ENCODE results near the gene HRH3.

HRH3 gene

DNA sequence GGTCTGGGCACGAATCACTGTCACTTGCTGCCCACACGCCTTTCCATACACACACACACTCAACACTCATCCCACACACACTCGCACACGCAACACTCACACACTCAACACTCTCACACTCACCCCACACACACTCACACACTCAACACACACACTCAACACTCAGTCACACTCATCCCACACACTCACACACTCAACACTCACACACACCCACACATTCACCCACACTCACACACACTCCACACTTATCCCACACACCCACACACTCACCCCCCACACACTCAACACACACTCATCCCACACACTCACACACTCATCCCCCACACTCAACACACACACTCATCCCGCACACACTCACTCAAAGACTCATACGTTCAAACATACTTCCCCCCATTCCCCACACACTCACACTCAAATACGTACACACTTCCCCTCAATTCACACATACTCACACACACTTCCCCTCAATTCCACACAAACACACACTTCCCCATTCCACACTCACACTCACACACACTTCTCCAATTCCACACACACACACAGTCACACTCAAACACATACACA, 9.0 kb upstream of the HRH3 start:
- FAIRE-seq (no peak), DNase-seq (ENCODE audit: insufficient read length) (no peak)
- TF ChIP-seq POLR2AphosphoS5 (IDR thresholded peaks at IDR 0.05; ENCODE audit: low read depth, low read length) (no peak), TAF1 (IDR thresholded peaks at IDR 0.05; ENCODE audit: borderline replicate concordance, low read depth, low read length) (no peak), POLR2A (IDR thresholded peaks at IDR 0.05; ENCODE audit: low read depth, low read length) (no peak)

DNA sequence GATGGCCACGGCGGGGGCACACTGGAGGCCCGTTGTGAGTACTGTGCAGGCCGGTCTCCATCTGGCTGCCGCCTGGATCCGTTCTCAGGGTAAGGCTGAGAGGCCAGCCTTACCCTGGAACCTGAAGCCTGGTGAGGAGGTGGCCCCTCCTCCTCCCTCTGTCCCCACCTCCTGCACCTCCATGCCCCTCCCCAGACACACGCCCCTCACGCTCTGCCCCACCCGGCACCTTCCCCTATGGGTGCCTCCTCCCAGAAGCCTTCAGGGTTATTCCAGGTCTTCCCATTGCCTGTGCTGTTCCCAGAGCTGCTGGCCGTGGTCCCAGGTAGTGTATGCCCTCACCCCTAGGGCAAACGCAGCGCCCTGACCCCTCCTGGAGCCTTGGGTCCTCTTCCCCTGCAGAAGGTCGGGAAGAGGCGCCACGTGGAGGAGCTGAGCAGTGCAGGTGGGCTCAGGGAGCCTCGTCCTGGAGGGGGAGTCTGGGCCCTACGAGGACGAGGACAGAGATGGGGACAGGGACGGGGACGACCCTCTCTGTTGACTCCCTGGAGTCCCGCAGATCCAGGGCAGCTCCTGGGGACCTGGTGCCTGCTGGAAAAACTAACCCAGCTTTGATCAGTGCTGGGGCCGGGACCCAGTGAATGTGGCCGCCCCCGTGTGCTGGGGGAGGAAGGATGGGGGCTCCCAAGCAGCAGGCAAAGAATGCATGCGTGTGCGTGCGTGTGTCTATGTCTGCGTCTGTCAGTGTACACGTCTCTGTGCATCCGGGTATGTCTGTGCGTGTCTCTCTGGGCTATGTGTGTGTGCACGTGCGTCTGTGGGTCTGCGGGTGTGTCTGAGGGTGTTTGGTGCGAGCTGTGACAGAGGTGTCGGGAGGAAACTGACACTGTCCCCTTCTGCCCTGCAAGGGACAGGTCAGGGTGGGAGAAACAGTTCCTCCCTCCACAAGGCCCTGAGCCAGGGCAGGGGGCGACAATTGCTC, 8.2 kb upstream of the HRH3 start:
- no peak for FAIRE-seq

DNA sequence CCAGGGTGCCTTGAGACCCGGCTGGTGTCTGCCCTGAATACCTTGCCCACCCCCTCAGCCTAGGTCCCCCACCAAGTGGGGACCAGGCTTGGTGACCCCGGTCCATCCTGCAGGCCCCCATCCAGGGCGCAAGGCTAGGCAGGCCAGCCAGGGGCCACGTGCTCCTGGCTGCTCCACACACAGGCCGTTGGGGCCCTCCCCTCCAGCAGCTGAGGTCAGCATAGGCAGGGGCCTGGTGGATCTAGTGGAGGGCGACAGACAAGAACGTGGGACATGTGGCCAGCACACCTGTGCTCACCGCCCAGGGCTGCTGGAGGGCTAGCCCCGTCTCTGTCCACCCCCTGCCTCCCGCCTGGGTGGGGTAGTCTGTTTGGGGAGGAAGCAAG, 7.5 kb upstream of the HRH3 start:
- FAIRE-seq = no peak

More for the DNA sequence above, 8.2 kb upstream of the HRH3 start:
- TF ChIP-seq POLR2AphosphoS5 (IDR thresholded peaks at IDR 0.05; ENCODE audit: low read depth, low read length) (no peak), POLR2A (IDR thresholded peaks at IDR 0.05; ENCODE audit: low read depth, low read length) (no peak), TAF1 (IDR thresholded peaks at IDR 0.05; ENCODE audit: borderline replicate concordance, low read depth, low read length) (no peak)
- DNase-seq (ENCODE audit: insufficient read length) = no peak

DNA sequence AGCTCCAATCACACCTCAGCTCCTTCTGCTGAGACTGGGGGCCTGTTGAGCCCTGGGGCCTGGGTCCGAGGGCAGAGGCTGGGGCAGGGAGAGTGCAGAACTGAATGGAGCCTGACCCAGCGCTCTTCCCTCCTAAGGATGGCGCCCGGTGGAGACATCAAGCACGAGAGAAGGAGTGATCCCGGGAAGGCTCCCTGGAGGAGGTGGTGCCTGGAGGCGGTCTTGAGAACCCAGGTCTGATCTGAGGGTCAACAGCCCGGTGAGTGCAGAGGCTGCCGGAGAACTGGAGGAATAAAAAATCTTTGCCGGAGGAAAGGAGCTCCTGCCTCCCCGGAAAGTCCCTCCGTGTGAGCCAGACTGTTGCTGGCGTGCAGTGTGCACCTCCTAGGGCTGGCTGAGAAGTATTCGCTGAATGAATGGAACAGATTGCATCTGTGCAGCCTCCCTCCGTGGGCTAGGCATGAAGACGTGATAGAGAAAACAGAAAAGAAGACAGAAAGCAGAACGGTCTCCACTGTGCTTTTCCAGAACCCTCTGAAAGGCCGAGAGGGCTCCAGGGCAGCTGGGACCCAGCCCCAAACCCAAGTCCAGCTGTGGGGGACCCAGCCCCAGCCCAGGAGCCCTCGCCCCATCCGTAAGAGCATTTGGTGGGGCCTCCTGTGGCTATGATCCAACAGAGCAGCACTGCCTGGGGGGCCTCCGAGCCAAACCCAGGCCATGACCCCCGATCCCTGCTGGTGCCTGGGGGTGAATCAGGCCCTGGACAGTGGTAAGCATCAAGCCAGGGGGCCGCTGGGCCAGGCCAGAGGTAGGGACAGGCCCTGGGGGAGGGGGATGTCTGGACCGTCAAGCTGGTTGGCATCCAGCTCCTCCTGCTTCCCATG, 6.9 kb upstream of the HRH3 start:
- no peak for TF ChIP-seq POLR2A (IDR thresholded peaks at IDR 0.05; ENCODE audit: low read depth, low read length)
- no peak for FAIRE-seq
- no peak for DNase-seq (ENCODE audit: insufficient read length)

More for the DNA sequence above, 7.5 kb upstream of the HRH3 start:
- no peak for TF ChIP-seq TAF1 (IDR thresholded peaks at IDR 0.05; ENCODE audit: borderline replicate concordance, low read depth, low read length)
- TF ChIP-seq POLR2AphosphoS5 (IDR thresholded peaks at IDR 0.05; ENCODE audit: low read depth, low read length) = no peak
- no peak for TF ChIP-seq POLR2A (IDR thresholded peaks at IDR 0.05; ENCODE audit: low read depth, low read length)
- no peak for DNase-seq (ENCODE audit: insufficient read length)

DNA sequence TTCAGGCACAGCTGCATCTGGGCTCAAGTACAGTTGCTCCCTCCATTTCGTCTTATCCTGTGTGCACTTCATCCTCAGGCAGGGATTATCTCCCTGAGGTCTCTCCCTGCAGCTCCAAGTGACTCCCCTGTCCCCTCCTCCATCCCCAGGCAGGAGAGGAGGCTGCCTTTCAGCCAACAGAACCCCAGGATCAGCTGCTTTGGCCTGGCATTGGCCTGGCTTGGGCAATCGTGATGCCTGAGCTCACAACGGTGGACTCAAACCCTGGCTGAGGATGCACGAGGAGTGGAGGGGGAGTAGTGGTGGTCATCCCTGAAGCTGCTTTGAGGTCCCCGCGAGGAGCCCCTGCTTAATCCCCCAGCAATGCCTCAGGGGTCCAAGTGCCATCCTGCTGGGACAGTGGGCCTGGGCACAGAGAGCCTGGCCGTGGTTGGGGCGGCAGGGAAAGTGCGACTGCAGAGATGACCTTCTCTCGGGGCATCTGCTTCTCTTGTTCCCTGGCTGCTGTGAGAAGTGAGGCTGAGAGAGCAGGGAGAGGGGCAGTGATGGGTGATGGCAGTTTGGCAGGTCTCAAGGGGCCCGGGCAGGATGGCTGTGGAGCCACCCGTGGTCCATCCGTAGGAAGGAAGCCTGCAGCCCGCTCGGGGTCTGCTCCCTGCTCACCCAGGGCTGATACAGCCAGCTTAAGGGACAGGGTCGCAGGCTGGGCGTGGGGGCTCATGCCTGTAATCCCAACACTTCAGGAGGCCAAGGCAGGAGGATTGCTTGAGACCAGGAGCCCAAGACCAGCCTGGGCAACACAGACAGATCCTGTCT, 6.0 kb upstream of the HRH3 start:
- no peak for FAIRE-seq
- DNase-seq (ENCODE audit: insufficient read length) = no peak
- TF ChIP-seq POLR2AphosphoS5 (IDR thresholded peaks at IDR 0.05; ENCODE audit: low read depth, low read length) = no peak
- TF ChIP-seq TAF1 (IDR thresholded peaks at IDR 0.05; ENCODE audit: borderline replicate concordance, low read depth, low read length) = no peak
- TF ChIP-seq POLR2A (IDR thresholded peaks at IDR 0.05; ENCODE audit: low read depth, low read length) = no peak

DNA sequence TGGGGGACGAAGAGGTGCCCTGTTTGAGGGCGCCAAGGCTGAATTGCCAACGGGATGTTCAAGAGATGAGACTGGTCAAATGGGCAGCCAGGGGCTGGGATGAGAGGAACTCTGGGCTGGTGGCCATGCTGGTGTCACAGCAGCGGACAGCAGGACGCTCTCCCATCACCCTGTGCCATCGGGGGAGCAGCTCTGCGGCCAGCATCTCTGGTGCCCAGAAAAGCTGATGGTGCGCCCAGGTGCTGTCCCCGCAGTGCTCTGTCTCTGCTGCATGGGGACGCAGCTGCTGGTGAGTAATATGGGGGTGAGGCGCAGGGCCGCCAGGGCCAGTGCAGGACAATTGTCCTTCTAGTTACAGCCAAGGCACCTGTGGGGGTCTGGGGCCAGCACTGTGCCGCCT, 4.9 kb upstream of the HRH3 start:
- FAIRE-seq = no peak
- TF ChIP-seq TAF1 (IDR thresholded peaks at IDR 0.05; ENCODE audit: borderline replicate concordance, low read depth, low read length) (no peak), POLR2AphosphoS5 (IDR thresholded peaks at IDR 0.05; ENCODE audit: low read depth, low read length) (no peak), POLR2A (IDR thresholded peaks at IDR 0.05; ENCODE audit: low read depth, low read length) (no peak)
- DNase-seq (ENCODE audit: insufficient read length) = no peak

DNA sequence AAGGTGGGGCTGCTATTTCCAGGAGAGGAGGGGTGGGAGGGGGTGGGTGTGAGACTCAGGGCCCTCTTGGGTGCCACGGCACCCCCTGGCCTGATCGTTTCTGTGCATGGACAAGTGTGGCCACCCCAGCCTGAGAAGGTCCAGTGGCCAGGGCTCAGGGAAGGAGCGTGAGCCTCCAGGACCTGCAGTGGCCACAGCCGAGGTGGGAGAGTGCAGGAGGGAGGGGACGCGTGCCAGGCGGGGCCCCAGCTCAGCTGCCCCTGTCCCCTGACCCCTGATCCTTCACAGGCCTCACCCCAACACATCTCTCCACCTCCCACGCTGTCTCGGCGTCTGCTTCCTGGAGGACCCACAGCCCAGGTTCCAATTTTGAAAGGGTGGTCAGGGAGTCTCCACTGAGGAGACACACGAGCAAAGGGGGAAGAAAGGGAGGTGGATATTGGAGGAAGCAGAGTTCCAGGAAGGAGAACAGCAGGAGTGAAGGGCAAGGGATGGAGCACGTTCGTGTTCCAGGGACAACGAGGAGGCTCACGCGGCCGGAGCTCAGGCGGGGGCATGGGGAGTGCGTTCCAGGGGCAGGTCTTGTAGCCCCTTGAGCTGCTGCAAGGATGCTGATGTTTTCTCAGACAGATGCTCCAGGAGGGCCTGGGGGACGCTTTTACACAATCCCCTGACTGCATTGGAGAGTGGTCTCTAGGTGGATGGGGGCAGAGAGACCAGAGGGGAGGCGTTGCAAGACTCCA, 4.2 kb upstream of the HRH3 start:
- FAIRE-seq (no peak), DNase-seq (ENCODE audit: insufficient read length) (no peak)
- TF ChIP-seq POLR2AphosphoS5 (IDR thresholded peaks at IDR 0.05; ENCODE audit: low read depth, low read length) (no peak), POLR2A (IDR thresholded peaks at IDR 0.05; ENCODE audit: low read depth, low read length) (no peak), TAF1 (IDR thresholded peaks at IDR 0.05; ENCODE audit: borderline replicate concordance, low read depth, low read length) (no peak)

DNA sequence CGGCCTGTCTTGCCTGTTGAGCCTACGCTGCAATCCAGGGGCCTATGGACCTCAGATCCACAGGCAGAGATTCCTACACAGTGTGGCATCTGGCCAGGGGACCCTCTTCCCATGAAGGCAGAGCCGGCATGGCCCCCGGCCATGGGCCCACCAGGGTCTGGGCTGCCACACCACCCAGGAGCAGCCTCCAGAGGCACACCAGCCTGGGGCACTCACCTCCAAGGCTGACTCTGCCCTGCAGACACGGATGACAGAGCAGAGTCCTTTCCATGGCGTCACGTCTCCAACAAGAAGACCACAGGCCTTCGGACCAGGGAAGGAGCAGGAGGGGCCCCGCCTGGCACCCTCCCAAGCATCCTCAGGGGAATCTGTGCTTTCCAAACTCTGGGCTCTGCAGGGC, 3.5 kb upstream of the HRH3 start:
- FAIRE-seq (no peak), DNase-seq (ENCODE audit: insufficient read length) (no peak)
- TF ChIP-seq TAF1 (IDR thresholded peaks at IDR 0.05; ENCODE audit: borderline replicate concordance, low read depth, low read length) (no peak), POLR2A (IDR thresholded peaks at IDR 0.05; ENCODE audit: low read depth, low read length) (no peak), POLR2AphosphoS5 (IDR thresholded peaks at IDR 0.05; ENCODE audit: low read depth, low read length) (no peak)

DNA sequence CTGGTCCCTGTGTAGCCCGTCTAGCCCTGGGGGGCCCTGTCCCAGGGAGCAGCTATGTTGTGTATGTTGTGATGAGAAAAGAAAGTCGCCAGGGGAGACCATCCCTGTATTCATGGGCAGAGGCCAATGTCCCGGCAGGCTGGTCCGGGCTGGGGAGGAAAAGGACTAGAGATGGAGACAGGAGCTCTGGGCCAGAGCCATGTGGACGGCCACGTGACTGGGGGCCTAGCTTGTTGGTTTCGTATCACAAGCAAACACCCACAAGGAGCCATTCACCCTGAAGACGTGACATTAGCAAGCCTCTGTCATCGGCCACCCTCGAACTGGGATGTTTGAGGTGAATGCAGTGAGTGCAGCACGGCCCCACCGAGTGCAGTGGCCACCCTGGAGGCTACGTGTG, 2.9 kb upstream of the HRH3 start:
- FAIRE-seq (no peak), DNase-seq (ENCODE audit: insufficient read length) (no peak)
- no peak for TF ChIP-seq POLR2A (IDR thresholded peaks at IDR 0.05; ENCODE audit: low read depth, low read length)
- no peak for TF ChIP-seq POLR2AphosphoS5 (IDR thresholded peaks at IDR 0.05; ENCODE audit: low read depth, low read length)
- no peak for TF ChIP-seq TAF1 (IDR thresholded peaks at IDR 0.05; ENCODE audit: borderline replicate concordance, low read depth, low read length)

DNA sequence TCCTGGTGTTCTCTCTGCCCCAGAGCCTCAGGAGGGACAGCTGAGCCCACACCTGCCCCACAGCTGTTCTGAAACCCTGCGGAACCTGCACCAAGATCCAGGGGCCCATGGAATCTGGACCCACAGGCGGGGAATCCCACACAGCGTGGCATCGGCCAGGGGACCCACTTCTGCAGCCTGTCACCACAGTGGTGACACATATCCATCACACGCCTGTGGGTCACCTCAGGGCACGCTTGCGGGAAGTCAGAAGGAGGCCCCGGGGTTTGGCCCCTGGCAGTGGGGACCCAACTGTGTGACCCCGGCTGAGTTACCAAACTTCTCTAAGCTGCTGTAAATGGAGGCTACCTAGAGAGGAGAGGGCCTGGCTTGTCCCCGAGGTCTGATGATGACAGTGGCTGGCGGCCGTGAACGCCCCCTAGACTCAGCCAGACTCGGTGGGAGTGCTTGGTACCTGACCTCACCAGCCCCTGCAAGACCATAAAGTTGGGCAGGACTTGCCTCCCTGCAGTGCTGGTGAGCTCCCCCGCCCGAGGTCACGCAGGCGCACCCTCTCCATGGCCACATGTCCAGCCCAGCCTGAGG, 2.3 kb upstream of the HRH3 start:
- no peak for TF ChIP-seq POLR2A (IDR thresholded peaks at IDR 0.05; ENCODE audit: low read depth, low read length)
- TF ChIP-seq POLR2AphosphoS5 (IDR thresholded peaks at IDR 0.05; ENCODE audit: low read depth, low read length) = no peak
- TF ChIP-seq TAF1 (IDR thresholded peaks at IDR 0.05; ENCODE audit: borderline replicate concordance, low read depth, low read length) = no peak
- DNase-seq (ENCODE audit: insufficient read length) (no peak), FAIRE-seq (no peak)

Measured in GM12892 (cell line).